HG03097 (cell line): ENCODE data around the gene TMTC3.
A peak's percentile ranks its signal among the peaks of the same experiment; 100 is the strongest.
"Not testable (repeated sequence)": the region's sequence is repeated elsewhere in the genome, so short reads cannot be mapped to it uniquely, and the experiment has no call there.

Source experiments
- ATAC-seq: cut with Tn5 transposase; IDR thresholded peaks from one replicate; pipeline ENCODE4 v1.9.1; 2021; ENCODE audit not compliant: unreplicated experiment, low FRiP score

TMTC3 gene

DNA sequence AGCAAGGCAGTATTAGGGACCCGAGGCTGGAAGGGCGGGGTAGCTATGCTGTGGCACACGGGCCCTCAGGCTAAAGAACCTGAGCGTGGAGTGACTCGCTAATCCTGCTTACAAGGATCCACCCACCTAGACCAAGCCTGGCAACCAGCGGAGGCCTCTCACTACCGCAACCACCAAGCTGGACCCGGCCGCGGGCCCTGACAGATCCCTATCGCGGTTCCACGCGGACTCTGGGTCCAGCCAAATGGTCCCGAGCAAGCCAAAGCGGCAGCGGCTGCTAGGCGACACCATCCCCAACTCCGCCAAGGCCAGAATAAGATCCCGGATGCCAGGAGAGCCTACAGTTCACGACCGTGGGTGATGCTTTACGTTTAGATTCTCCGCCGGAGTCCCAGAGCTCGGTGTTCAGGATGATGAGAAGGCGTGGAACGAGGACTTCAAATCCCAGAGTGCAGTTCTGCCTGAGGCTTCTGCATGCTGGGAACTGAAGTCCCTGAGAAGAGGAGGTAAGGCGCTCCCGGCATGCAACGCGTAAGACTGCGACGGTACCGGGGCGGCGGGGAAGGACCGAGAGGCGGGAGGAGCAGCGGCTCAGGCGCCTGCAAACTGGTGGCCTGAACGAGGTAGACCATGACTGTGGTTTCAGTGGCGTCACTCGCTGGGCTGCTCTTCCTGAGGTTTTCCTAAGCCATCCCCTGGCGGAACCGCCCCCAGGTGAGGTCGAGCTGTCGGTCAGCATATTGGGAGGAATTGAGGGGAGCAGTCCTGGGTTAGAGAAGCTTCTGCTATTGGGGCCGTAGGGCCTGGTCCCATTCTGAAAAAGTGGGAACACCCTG is at the start of gene TMTC3, which contains the start of gene CEP290:
TSS of gene TMTC3 (plus strand) at position 534 of the 836 bp plus-strand sequence. CDS start 6,009 bp downstream, outside the sequence.
TSS of gene CEP290 (minus strand) at position 315 of the 836 bp plus-strand sequence. CDS start 781 bp downstream, outside the sequence.
- ATAC-seq: peak; percentile 97

- no peak for ATAC-seq
Observed at GRCh38 chr12:88092771-88093170, 49.3 kb upstream of the TMTC3 start.

GRCh38 chr12:88093573-88093972 is 48.5 kb upstream of the TMTC3 start:
- no peak for ATAC-seq

DNA sequence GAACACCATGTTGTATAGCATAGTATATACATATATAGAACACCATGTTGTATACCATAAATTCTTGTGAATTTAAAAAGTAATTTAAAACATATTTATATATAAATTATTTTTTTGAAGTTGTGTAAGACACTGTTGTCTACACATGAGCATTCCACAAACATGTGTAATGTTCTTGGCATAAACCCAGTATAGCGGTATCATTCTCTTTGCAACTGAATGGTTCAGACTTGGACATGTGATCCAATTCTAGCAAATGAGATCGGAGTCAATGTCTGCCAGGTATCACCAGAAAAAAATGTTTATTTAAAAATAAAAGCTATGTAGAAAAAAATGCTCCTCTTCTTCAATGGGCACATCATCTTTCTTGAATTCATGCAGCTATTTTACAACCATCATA is 34.1 kb upstream of the TMTC3 start:
- ATAC-seq: no peak

DNA sequence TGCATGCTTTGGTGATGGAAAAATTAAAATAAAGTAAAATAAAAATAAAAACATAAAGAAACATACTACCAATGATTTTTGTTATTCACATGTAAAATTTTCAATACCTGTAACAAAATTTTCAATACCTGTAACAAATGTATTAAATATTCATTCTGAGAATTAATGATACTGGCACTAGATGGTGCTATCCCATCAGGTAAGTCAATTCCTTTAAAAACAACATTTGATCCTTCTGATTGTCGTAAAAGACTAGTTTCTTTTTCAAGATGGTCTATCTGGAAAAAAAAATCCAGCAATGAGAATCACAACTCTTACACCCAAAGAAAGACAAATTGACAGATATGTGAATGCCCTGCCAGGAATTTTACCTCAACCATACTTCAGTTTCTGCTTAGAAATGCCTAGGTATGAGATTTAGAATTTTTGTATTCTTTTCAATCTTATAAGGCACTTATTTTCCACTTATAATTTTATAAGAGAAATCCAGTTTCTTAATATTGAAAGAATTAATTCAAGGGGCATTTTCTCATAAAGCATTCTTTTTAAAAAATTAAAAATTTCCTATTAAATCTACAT is 30.9 kb upstream of the TMTC3 start:
- no peak for ATAC-seq

- ATAC-seq: no peak
Observed at GRCh38 chr12:88113871-88114270, 28.2 kb upstream of the TMTC3 start.

DNA sequence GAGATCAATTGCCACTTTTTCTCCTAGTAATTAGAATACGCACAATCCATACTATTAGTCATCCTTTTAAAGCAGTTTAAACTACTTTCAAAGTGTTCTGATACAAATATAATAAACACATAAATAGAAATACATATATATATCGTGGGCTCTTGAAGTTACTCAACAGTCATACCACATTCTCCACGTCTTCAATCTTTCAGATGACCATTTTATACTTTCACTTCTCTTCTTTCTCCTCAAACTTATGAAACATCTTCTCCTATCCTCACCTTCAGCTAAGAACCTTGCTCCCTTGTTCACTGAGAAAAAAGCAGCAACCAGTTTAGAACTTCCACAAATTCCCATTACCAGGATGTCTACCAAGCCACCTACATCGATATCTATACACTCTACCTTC is 19.4 kb upstream of the TMTC3 start:
- ATAC-seq: no peak

DNA sequence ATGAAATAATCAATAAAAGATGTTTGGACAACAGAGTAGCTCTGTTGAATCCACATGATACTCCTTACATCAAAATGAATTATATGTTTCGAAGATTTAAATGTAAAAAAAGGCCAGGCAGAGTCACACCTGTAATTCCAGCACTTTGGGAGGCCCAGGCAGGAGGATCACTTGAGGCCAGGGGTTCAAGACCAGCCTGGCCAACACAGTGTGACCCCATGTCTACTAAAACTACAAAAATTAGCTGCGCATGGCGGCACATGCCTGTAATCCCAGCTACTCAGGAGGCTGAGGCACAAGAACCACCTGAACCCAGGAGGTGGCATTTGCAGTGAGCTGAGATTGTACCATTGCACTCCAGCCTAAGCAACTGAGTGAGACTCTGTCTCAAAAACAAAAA is 15.0 kb upstream of the TMTC3 start:
- ATAC-seq: no peak

DNA sequence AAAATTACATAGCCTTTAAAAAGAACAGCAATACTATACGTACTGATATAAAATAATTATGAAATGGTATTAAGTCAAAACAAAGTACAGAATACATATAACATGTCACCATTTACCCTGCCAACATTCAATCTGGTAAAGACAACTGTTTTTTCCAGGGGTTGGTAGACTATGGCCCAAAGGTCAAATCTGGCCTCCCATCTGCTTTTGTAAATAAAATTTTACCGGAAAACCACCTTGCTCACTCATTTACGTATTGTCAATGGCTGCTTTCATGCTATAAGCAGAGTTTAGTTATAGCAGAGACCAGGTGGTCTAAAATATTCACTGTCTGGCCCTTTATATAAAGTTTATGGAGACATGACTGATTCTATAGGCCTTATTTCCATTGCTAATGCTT is 14.3 kb upstream of the TMTC3 start:
- ATAC-seq: no peak

DNA sequence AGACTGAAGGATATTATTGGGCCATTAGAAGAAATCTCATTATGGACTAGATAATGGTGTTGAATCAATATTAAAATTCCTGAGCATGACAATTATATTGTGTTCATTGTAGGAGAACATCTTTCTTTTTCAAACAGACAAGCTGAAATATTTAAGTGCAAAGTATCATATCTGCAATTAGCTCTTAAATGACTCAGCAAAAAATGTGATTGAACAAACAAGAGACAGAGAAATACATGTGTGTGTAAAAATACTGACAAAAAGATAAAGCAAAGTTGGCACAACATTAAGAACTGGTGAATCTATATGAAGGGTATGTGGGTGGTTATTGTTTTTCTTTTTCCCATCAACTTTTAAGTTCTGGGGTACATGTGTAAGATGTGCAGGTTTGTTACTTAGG is 9.7 kb upstream of the TMTC3 start:
- no peak for ATAC-seq

GRCh38 chr12:88133181-88133580 is 8.9 kb upstream of the TMTC3 start:
- not testable (repeated sequence) for ATAC-seq

DNA sequence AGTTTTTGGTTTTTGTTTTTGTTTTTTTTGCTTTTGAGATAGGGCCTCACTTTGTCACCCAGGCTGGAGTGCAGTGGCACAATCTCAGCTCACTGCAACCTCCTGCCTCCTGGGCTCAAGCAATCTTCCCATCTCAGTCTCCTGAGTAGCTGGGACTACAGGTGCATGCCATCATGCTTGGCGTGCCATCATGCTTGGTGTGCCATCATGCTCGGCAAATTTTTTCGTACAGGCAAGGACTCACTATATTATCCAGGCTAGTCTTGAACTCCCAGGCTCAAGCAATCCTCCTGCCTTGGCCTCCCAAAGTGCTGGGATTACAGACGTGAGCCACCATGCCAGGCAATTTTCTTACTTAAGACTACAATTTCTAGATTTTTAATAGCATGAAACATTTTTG is 2.4 kb upstream of the TMTC3 start:
- not testable (repeated sequence) for ATAC-seq

- no peak for ATAC-seq
Observed at GRCh38 chr12:88141425-88141773, 708 bp upstream of the TMTC3 start.

DNA sequence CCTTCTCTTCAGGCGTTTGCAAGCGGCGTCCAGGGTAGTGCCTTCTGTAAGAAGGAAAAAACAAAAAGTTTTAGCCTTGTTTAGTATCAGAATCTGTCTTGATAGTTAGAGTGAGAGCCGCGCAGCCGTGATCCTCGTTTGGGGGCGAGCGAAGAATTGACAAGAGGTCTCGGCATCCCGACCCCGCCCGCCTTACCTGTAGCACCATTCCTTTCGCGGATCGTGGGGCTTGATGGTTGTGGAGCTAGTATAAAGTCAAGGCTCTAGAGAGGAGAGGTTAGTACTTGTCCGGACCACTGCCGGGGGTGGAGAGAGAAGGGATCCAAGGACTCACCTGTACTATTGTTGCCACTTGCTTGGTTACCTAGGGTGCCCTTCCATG is 494 bp downstream of the TMTC3 start:
- peak; percentile 1 for ATAC-seq

DNA sequence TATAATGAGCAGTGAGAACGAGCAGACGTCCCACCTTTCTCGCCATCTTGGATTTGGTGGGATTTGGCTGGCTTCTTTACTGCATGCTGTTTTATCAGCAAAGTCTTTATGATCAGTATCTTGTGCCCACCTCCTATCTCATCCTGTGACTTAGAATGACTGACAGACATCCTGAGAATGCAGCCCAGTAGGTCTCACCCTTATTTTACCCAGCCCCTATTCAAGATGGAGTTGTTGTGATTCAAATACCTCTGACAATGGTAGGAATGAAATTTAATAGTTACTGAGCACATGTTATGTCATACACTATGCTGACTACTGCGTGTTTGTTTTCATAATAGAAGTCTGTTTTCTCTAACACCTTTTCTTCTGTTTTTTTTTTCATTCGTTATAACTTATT is 1.9 kb downstream of the TMTC3 start:
- no peak for ATAC-seq

GRCh38 chr12:88144546-88145468 is 2.7 kb downstream of the TMTC3 start:
- no peak for ATAC-seq

GRCh38 chr12:88145567-88146505 is 3.7 kb downstream of the TMTC3 start:
- ATAC-seq: no peak

DNA sequence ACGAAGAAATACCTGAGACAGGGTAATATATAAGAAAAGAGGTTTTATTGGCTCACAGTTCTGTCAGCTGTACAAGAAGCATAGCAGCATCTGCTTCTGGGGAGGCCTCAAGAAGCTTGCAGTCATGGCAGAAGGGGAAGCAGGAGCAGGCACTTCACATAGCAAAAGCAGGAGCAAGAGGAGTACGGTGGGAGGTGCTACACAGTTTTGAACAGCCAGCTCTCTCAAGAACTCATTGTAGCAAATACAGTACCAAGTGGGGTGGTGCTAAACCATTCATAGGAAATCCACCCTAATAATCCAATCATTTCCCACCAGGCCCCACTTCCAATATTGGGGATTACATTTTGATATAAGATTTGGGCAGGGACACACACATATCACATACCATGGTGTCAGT is 8.0 kb downstream of the TMTC3 start:
- ATAC-seq: no peak

- ATAC-seq: no peak
Observed at GRCh38 chr12:88153959-88154358, 11.9 kb downstream of the TMTC3 start.

DNA sequence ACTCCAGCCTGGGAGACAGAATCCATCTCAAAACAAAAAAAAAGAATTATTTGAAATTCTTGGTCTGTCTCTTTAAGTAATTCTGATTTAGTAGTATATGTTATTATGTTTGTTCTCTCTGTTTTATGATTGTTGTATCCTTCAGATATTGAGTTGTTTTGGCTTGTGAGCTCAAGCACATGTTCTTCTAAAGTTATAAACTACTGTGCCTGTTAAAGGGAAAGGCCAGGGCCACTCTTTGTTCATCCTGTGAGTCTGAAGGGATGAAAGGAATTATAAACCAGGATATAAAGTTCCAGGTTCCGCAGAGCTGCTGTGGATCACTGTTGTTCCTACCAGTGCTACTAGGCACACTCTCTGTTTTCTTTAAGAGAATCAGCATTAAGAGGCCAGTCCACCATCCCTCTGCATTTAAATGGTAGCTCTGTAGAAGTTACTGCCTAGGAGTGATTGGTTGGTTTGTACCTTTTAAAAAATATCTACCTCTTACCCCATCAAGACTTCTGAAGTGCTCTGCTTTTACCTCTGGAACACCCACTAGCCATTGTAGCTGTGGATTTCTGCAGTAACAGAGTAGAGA is 14.1 kb downstream of the TMTC3 start:
- ATAC-seq: no peak
